Measurements from ENCODE around the gene MRPL28.

DNA sequence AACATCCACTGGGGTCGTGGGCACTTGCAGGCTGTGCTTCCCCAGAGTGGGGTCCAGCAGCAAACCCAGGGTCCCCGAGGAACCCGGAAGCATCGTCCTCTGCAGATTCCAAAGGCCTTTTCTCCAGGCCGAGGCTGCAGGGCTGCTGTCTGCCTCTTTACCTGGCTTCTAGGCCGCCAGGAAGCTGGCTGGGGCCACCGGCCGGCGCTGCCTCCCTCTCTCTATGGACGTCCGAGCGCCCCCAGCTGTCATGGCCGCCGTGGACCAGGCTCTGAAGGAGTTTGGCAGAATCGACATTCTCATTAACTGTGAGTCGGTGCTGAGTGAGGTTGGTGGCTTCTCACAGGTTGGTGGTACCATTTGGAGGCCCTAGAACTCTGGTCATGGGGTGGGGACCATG lies 36.9 kb upstream of the MRPL28 start:
- TF ChIP-seq NRF1 (IDR thresholded peaks at IDR 0.05; ENCODE audit: low read depth, low read length) (no peak), GATA2 (CRISPR knock-in tag; IDR thresholded peaks at IDR 0.05) (no peak), GABPA (IDR thresholded peaks at IDR 0.05; ENCODE audit: low read depth) (no peak), EZH2phosphoT487 (IDR thresholded peaks at IDR 0.05; ENCODE audit: borderline replicate concordance, low read depth) (no peak), TAF1 (IDR thresholded peaks at IDR 0.05; ENCODE audit: borderline replicate concordance, low read depth, low read length) (no peak), RFX5 (IDR thresholded peaks at IDR 0.05; ENCODE audit: low read length) (no peak), POLR2AphosphoS5 (IDR thresholded peaks at IDR 0.05; ENCODE audit: low read depth, low read length) (no peak), REST (IDR thresholded peaks at IDR 0.05; ENCODE audit: low read depth, low read length) (no peak), RAD21 (IDR thresholded peaks at IDR 0.05; ENCODE audit: low read length) (no peak)
- TF ChIP-seq, protein P1, sequence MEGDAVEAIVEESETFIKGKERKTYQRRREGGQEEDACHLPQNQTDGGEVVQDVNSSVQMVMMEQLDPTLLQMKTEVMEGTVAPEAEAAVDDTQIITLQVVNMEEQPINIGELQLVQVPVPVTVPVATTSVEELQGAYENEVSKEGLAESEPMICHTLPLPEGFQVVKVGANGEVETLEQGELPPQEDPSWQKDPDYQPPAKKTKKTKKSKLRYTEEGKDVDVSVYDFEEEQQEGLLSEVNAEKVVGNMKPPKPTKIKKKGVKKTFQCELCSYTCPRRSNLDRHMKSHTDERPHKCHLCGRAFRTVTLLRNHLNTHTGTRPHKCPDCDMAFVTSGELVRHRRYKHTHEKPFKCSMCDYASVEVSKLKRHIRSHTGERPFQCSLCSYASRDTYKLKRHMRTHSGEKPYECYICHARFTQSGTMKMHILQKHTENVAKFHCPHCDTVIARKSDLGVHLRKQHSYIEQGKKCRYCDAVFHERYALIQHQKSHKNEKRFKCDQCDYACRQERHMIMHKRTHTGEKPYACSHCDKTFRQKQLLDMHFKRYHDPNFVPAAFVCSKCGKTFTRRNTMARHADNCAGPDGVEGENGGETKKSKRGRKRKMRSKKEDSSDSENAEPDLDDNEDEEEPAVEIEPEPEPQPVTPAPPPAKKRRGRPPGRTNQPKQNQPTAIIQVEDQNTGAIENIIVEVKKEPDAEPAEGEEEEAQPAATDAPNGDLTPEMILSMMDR (IDR thresholded peaks at IDR 0.05): no peak

Measured in SK-N-SH (cell line).